K562 treated with DMSO at 1 percent for 12 hours (cell line): ENCODE data around the gene SLC4A1AP. TPM values are rescaled to one million over a fixed set of nuclear protein-coding genes. Genes with fewer than 3 reads are reported as not detected.

Experiments used
- total RNA-seq: library from RNA; unstranded; fragments of 300-600 nt; gene quantifications from 2 replicates; pipeline ENCODE4 v1.2.3, GENCODE V29; 2022; ENCODE audit not compliant: insufficient read depth

SLC4A1AP gene, protein sequence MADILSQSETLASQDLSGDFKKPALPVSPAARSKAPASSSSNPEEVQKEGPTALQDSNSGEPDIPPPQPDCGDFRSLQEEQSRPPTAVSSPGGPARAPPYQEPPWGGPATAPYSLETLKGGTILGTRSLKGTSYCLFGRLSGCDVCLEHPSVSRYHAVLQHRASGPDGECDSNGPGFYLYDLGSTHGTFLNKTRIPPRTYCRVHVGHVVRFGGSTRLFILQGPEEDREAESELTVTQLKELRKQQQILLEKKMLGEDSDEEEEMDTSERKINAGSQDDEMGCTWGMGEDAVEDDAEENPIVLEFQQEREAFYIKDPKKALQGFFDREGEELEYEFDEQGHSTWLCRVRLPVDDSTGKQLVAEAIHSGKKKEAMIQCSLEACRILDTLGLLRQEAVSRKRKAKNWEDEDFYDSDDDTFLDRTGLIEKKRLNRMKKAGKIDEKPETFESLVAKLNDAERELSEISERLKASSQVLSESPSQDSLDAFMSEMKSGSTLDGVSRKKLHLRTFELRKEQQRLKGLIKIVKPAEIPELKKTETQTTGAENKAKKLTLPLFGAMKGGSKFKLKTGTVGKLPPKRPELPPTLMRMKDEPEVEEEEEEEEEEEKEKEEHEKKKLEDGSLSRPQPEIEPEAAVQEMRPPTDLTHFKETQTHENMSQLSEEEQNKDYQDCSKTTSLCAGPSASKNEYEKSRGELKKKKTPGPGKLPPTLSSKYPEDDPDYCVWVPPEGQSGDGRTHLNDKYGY
- 23.5 and 41.8 TPM in 2 replicates for total RNA-seq

DNA sequence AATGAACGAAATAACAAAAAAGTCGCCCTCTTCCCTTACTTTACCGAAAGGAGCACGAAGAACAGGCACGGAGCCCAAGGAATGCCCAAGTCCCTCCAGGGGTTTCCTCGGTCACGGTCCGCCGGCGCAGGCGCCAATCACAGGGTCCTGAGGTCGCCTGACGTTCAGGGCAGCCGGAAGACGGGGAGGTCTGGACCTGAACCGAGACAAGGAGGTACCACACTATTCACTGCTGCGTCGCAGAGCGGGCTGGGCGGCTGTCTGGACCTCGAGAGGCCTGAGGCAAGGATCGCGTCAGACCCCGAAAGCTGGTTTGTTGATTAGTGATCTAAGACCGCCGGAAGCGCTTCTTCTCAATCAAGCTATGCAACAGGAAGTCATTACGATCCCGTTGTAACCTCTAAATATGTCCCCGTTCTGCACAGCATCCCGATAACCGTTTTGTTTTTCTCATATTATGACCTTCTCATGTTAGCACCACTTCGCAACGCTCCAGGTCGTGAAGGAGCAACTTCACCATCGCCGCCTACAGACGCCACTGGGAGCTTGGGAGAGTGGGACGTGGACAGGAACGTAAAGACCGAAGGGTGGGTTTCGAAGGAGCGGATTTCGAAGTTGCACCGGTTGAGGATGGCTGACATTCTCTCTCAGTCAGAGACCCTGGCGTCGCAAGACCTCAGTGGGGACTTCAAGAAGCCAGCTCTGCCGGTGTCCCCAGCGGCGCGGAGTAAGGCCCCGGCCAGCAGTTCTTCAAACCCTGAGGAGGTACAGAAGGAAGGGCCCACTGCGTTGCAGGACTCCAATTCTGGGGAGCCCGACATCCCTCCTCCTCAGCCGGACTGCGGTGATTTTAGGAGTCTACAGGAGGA, at the start of gene SLC4A1AP, which contains the start of gene SUPT7L:
Gene SLC4A1AP, plus strand, starts transcription at position 605 of the 869 bp plus-strand sequence. Its CDS starts 26 bp downstream, at position 631.
Gene SUPT7L, minus strand, starts transcription at position 330 of the 869 bp plus-strand sequence. CDS start 1,422 bp downstream, outside the sequence.

GRCh38 chr2:27628767-27629709, 34.7 kb upstream of the SLC4A1AP start, which contains the start of the genes CCDC121 and GPN1:
TSS of gene CCDC121 (minus strand) at chr2:27629012. CDS start at chr2:27627799, 1,213 bp downstream.
TSS of gene GPN1 (plus strand) at chr2:27629050. CDS start at chr2:27629059, 9 bp downstream.

Other genes starting within 250 kb of the SLC4A1AP start
- 51.5 and 71.6 TPM in 2 replicates for gene NRBP1, start 235.3 kb upstream of the SLC4A1AP start, total RNA-seq
- 2.6 TPM in 1 of 2 replicates, not detected in the other for gene KRTCAP3, start 221.5 kb upstream of the SLC4A1AP start, total RNA-seq
- gene IFT172, start 174.1 kb upstream of the SLC4A1AP start, total RNA-seq: 9.0 and 15.1 TPM in 2 replicates
- 18.8 and 20.6 TPM in 2 replicates for gene FNDC4, start 168.7 kb upstream of the SLC4A1AP start, total RNA-seq
- gene GCKR, start 167.1 kb upstream of the SLC4A1AP start, total RNA-seq: not detected in 2 replicates
- 9.5 and 44.1 TPM in 2 replicates for gene ZNF512, start 80.8 kb upstream of the SLC4A1AP start, total RNA-seq
- 5.9 and 6.7 TPM in 2 replicates for gene CCDC121, start 34.9 kb upstream of the SLC4A1AP start, total RNA-seq
- gene GPN1, start 34.8 kb upstream of the SLC4A1AP start, total RNA-seq: 30.4 and 46.3 TPM in 2 replicates
- 20.9 and 40.2 TPM in 2 replicates for gene SUPT7L, start 275 bp upstream of the SLC4A1AP start, total RNA-seq
- 68.2 and 108 TPM in 2 replicates for gene MRPL33, start 107.8 kb downstream of the SLC4A1AP start, total RNA-seq
- gene RBKS, start 226.5 kb downstream of the SLC4A1AP start, total RNA-seq: 0.43 and 0.51 TPM in 2 replicates
- gene BABAM2, start 226.8 kb downstream of the SLC4A1AP start, total RNA-seq: 10.8 and 20.5 TPM in 2 replicates